Measurements from ENCODE around the gene POMGNT1. TPM values are rescaled to one million over a fixed set of nuclear protein-coding genes. Genes with fewer than 3 reads are reported as not detected.
A peak's percentile ranks its signal among the peaks of the same experiment; 100 is the strongest.

Gene POMGNT1
- total RNA-seq, 1 donor from 2014 or later: 54.8 TPM

DNA sequence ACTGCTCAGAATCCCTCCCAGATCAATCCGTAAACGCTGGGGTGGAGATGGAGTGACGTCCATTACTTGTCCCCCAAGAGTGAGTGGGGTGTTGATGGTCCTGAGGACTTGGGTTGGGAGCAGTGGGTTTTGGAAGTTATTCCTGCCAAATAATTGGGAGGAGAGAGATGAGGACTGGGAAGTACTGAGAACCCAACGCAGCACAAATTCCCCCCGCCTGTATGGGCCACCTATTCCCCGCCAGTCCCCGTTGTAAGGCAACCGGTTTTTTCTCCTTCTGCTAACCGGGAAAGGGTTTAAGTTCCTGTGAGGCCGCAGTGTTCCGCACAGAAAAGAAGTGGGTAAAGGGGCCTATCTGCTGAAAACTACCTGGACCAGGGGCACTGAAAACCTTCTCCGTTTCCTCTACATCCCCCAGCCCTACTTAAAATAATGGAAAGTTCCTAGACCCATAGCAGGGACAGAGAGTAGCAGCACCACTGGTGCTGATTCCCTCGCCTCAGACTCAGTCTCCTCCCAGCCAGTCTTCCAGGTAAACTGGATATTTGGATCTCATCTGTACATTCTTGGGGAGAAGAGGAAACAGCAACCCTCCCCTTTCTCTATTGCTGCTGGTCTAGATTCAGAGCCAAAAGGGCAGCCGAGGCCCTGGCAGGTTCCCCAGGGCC lies 5.6 kb upstream of the POMGNT1 start:
- FAIRE-seq (no peak), DNase-seq (ENCODE audit: low read depth) (no peak)
- H3K36me3 ChIP-seq (ENCODE audit: control insufficient read depth, insufficient read depth, low read length): no peaks in the 10 kb centered on the region
- TF ChIP-seq, protein P1, sequence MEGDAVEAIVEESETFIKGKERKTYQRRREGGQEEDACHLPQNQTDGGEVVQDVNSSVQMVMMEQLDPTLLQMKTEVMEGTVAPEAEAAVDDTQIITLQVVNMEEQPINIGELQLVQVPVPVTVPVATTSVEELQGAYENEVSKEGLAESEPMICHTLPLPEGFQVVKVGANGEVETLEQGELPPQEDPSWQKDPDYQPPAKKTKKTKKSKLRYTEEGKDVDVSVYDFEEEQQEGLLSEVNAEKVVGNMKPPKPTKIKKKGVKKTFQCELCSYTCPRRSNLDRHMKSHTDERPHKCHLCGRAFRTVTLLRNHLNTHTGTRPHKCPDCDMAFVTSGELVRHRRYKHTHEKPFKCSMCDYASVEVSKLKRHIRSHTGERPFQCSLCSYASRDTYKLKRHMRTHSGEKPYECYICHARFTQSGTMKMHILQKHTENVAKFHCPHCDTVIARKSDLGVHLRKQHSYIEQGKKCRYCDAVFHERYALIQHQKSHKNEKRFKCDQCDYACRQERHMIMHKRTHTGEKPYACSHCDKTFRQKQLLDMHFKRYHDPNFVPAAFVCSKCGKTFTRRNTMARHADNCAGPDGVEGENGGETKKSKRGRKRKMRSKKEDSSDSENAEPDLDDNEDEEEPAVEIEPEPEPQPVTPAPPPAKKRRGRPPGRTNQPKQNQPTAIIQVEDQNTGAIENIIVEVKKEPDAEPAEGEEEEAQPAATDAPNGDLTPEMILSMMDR (IDR thresholded peaks at IDR 0.05; ENCODE audit: insufficient read depth, low read length, severe bottlenecking): no peak
- H3K4me3 ChIP-seq (ENCODE audit: low read depth, low read length): peak overlapping the region; percentile 84
- H3K27me3 ChIP-seq (ENCODE audit: control insufficient read depth, insufficient read depth, low read length): no peaks in the 10 kb centered on the region

DNA sequence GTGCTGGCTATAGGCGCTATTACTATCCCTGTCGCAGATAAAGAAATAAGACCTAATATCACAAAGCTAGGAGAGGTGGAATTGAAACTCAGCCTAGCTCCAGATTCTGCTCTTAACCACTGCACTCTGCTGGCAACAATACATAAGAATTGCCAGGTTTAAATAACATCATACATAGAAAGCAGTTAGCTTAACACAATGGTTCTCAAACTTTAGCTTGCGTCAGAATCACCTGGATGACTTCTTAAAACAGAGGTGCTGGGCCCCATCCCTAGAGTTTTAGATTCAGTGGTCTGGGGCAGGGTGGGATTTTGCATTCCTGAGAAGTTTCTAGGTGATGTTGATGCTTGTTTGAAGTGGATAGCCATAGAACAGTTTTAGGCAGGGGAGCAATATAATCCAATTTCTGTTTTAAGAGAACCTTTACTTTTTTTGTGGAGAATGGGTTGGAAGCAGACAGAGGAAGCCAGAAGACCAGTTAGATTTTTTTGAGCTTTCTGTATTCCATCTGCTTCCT lies 1.1 kb upstream of the POMGNT1 start:
- Histone ChIP-seq H3K27me3 (ENCODE audit: control insufficient read depth, insufficient read depth, low read length) (no peaks in the 10 kb centered on the region), H3K36me3 (ENCODE audit: control insufficient read depth, insufficient read depth, low read length) (peaks cover 10% of the 10 kb centered on the region), H3K4me3 (ENCODE audit: low read depth, low read length) (no peak overlapping the region)
- TF ChIP-seq, protein P1 (IDR thresholded peaks at IDR 0.05; ENCODE audit: insufficient read depth, low read length, severe bottlenecking): no peak
- FAIRE-seq (no peak), DNase-seq (ENCODE audit: low read depth) (no peak)

DNA sequence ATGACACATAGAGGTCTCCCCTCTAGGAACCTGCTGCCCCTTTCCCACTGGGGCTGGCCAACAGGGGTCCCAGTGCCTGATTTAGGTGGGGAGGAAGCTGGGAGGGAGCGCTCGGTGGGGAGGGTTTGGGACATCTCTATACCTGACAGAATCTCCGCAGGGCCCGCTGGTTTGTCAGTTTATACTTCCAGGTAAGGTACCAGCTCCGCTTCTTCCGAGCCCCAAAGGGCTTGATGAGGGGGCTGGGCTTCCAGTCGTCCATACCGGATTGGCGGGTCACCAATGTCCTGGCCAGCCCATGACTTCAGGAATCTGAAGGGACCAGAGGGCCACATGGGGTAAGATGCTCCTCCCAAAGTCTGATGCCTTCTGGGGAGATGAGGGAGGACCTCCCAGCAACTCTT lies 672 bp downstream of the POMGNT1 start:
- DNase-seq (ENCODE audit: low read depth): no peak
- TF ChIP-seq, protein P1 (IDR thresholded peaks at IDR 0.05; ENCODE audit: insufficient read depth, low read length, severe bottlenecking): no peak
- peak overlapping the region; percentile 50 for H3K4me3 ChIP-seq (ENCODE audit: low read depth, low read length)
- H3K36me3 ChIP-seq (ENCODE audit: control insufficient read depth, insufficient read depth, low read length): peaks cover 17% of the 10 kb centered on the region
- peak; percentile 13 for FAIRE-seq
- no peaks in the 10 kb centered on the region for H3K27me3 ChIP-seq (ENCODE audit: control insufficient read depth, insufficient read depth, low read length)

DNA sequence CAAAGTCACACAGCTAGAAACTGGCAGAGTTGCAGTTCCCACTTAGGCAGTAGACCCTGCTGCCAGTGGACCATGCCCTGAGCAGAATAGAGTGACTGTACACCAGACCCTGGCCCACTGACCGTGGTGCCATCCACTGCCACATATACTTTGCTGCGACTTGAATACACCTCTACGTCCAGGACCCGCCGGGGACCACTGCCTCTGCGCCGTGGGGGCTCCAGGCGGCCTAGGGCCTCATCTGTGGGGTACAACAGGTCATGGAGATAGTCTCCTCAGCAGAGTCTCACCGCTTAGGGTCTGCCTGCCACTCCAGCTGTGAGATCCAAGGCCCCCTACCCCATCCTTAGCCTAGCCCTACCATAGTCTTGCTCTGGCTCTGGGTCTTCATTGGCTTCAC lies 1.6 kb downstream of the POMGNT1 start:
- Histone ChIP-seq H3K4me3 (ENCODE audit: low read depth, low read length) (no peak overlapping the region), H3K36me3 (ENCODE audit: control insufficient read depth, insufficient read depth, low read length) (peaks cover 22% of the 10 kb centered on the region), H3K27me3 (ENCODE audit: control insufficient read depth, insufficient read depth, low read length) (no peaks in the 10 kb centered on the region)
- FAIRE-seq: no peak
- DNase-seq (ENCODE audit: low read depth): no peak
- TF ChIP-seq, protein P1 (IDR thresholded peaks at IDR 0.05; ENCODE audit: insufficient read depth, low read length, severe bottlenecking): no peak

DNA sequence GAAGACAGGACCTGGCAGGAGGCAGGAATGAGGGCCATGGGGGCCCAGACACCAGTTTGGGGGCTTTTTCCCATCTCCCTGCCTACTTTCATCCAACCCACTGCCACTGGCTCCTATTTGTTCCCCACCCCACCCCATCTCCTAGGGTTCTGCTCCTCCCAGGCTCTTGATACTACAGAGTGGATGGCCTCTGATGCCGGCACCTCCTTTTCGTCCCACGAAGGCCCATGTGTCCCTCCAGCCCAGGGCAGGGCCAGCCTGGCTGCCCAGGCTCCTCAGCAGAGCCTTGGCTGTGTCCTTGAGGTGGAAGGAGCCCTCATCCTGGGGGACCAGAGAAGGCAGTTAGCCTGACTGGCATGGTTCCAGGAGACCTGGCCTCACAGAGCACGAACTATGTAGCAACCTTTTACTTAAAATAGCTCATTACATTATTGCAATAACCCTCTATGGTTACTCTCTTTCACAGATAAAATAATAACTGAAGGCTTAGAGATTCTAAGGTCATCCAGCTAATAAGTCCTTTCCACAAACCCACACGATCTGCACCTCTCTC lies 3.5 kb downstream of the POMGNT1 start:
- Histone ChIP-seq H3K36me3 (ENCODE audit: control insufficient read depth, insufficient read depth, low read length) (peaks cover 27% of the 10 kb centered on the region), H3K27me3 (ENCODE audit: control insufficient read depth, insufficient read depth, low read length) (no peaks in the 10 kb centered on the region), H3K4me3 (ENCODE audit: low read depth, low read length) (no peak overlapping the region)
- FAIRE-seq: no peak
- TF ChIP-seq, protein P1 (IDR thresholded peaks at IDR 0.05; ENCODE audit: insufficient read depth, low read length, severe bottlenecking): no peak
- DNase-seq (ENCODE audit: low read depth): no peak

Measured in bronchial epithelial cell (primary cell).